ENCODE measurements around the gene MEIKIN.

The MEIKIN gene

GRCh38 chr5:131947445-131947844 is 2.0 kb upstream of the MEIKIN start:
- no peak overlapping the region for H3K4me3 ChIP-seq (ENCODE audit: low read depth, low read length)
- DNase-seq (ENCODE audit: low read depth, low spot score) = no peak
- in situ Hi-C loops (cut with HindIII; ENCODE audit: low sequenced_read_pairs) = no loop called here
- no peak for TF ChIP-seq CTCF (IDR thresholded peaks at IDR 0.05; ENCODE audit: low read depth, low read length)

- in situ Hi-C loops (cut with HindIII; ENCODE audit: low sequenced_read_pairs) = no loop called here
- no peak overlapping the region for H3K4me3 ChIP-seq (ENCODE audit: low read depth, low read length)
- no peak for TF ChIP-seq CTCF (IDR thresholded peaks at IDR 0.05; ENCODE audit: low read depth, low read length)
- no peak for DNase-seq (ENCODE audit: low read depth, low spot score)
These were observed 537 bp downstream of the MEIKIN start for GRCh38 chr5:131944702-131945550.

GRCh38 chr5:131943916-131944315 is 1.5 kb downstream of the MEIKIN start:
- no peak for TF ChIP-seq CTCF (IDR thresholded peaks at IDR 0.05; ENCODE audit: low read depth, low read length)
- DNase-seq (ENCODE audit: low read depth, low spot score) = no peak
- no peak overlapping the region for H3K4me3 ChIP-seq (ENCODE audit: low read depth, low read length)
- in situ Hi-C loops (cut with HindIII; ENCODE audit: low sequenced_read_pairs) = no loop called here

GRCh38 chr5:131942016-131942415 is 3.4 kb downstream of the MEIKIN start:
- in situ Hi-C loops (cut with HindIII; ENCODE audit: low sequenced_read_pairs) = no loop called here
- no peak overlapping the region for H3K4me3 ChIP-seq (ENCODE audit: low read depth, low read length)
- TF ChIP-seq CTCF (IDR thresholded peaks at IDR 0.05; ENCODE audit: low read depth, low read length) = no peak
- no peak for DNase-seq (ENCODE audit: low read depth, low spot score)

GRCh38 chr5:131939690-131940345 is 5.6 kb downstream of the MEIKIN start:
- in situ Hi-C loops (cut with HindIII; ENCODE audit: low sequenced_read_pairs) = no loop called here
- no peak for DNase-seq (ENCODE audit: low read depth, low spot score)
- no peak for TF ChIP-seq CTCF (IDR thresholded peaks at IDR 0.05; ENCODE audit: low read depth, low read length)
- no peak overlapping the region for H3K4me3 ChIP-seq (ENCODE audit: low read depth, low read length)

GRCh38 chr5:131932235-131932634 is 13.2 kb downstream of the MEIKIN start:
- H3K4me3 ChIP-seq (ENCODE audit: low read depth, low read length) = no peak overlapping the region
- no peak for DNase-seq (ENCODE audit: low read depth, low spot score)
- in situ Hi-C loops (cut with HindIII; ENCODE audit: low sequenced_read_pairs) = no loop called here
- no peak for TF ChIP-seq CTCF (IDR thresholded peaks at IDR 0.05; ENCODE audit: low read depth, low read length)
